Ovary (tissue), 9 donors: ENCODE results near the gene NUDT1. TPM values are rescaled to one million over a fixed set of nuclear protein-coding genes. Genes with fewer than 3 reads are reported as not detected.

Source experiments
- DNase-seq, 5 donors: peaks; one replicate each; pipeline ENCODE4 v3.0.0-alpha.2; 2019 to 2020
- H3K27ac ChIP-seq, 2 donors: fragments of 200-600 bp; one replicate each; pipeline versions ENCODE4 v1.5.1 to v1.8.0; 2019 to 2022
- H3K27me3 ChIP-seq: fragments of 200-600 bp; one replicate; pipeline ENCODE4 v1.8.0; 2022
- H3K36me3 ChIP-seq: fragments of 200-600 bp; sonication (generic); one replicate; pipeline ENCODE4 v1.5.1; 2019
- H3K4me1 ChIP-seq: one replicate; pipeline ENCODE4 v1.8.1; 2013; ENCODE audit warnings: mild to moderate bottlenecking, moderate library complexity; ENCODE audit not compliant: insufficient read depth
- H3K4me3 ChIP-seq: fragments of 200-600 bp; sonication (generic); one replicate; pipeline ENCODE4 v1.5.1; 2017
- H3K9me3 ChIP-seq, 2 donors: fragments of 200-600 bp in 1 of 2; sonication (generic) in 1 of 2; one replicate each; pipeline versions ENCODE4 v1.5.1 to v1.8.1; 2013 to 2019; ENCODE audit warnings: mild to moderate bottlenecking in 1 of 2, moderate library complexity in 1 of 2
- EP300 ChIP-seq: sonication (generic); formaldehyde crosslinking; IDR thresholded peaks from one replicate; pipeline ENCODE4 v1.6.1; 2017; ENCODE audit warnings: antibody characterized with exemption
- POLR2A ChIP-seq: fragments of 450-650 bp; IDR thresholded peaks from one replicate; pipeline ENCODE4 v1.6.1; 2017; ENCODE audit warnings: antibody characterized with exemption, mild to moderate bottlenecking, moderate library complexity
- WGBS, 3 donors: extraction: QIAGEN DNeasy Blood & Tissue Kit in 1 of 3; methylation state at CpG; one replicate each; pipeline versions ENCODE4 v1.1.5 to v1.1.7; 2013 to 2017; 5-methylcytosine and 5-hydroxymethylcytosine counted together
- intact Hi-C, 4 donors: fragments of 100-400 bp; cut with DNase I; formaldehyde crosslinking; loops; one replicate each; pipeline versions ENCODE4 v1.11.0 to v1.15.1; 2022 to 2023
- polyA plus RNA-seq, 2 donors: library from polyadenylated mRNA; stranded (reverse); fragments of 200-250 nt in 1 of 2; fragments of 350-450 nt in 1 of 2; fragmentation: Illumina TruSeq in 1 of 2; extraction: RNeasy Lipid Tissue Mini Kit (QIAGEN cat#74804) in 1 of 2; gene quantifications; one replicate each; pipeline ENCODE4 v1.2.3, GENCODE V29; 2013 to 2014
- total RNA-seq, 7 donors: library from RNA; depleted of rRNA in 2 of 7; stranded (reverse); fragments of >200 nt in 2 of 7; fragmentation: NEBNext Ultra II Directional in 3 of 7; extraction: Animal tissue kit (Norgen Biotek cat#: 25700) in 3 of 7; gene quantifications; one replicate each; pipeline versions ENCODE4 v1.1.0 to v1.2.4, GENCODE V29; 2016 to 2023
- TF ChIP-seq, protein P1 (sequence below), 3 donors: fragments of 450-650 bp in 2 of 3; fragments of 200-600 bp in 1 of 3; IDR thresholded peaks; one replicate each; pipeline versions ENCODE4 v1.5.1 to v1.8.0; 2016 to 2022; ENCODE audit warnings: antibody characterized with exemption in 3 of 3, mild to moderate bottlenecking in 1 of 3
- donor health status: DM: no; HTN: no; CAD: no; lungs with moderate emphysema.
- donor health status: DM: no; HTN: no; CAD: no.
- donor health status: Bipolar disorder and iron deficiency.
- donor health status: DM: yes; HTN: yes; CAD: no.
- donor health status: DM: no; HTN: no; CAD: no.
- donor health status: DM: yes; HTN: yes; CAD: no.

The NUDT1 gene
- total and polyA plus RNA-seq, 9 donors, result 2.3 to 15.6 (median 9.1) TPM

DNA sequence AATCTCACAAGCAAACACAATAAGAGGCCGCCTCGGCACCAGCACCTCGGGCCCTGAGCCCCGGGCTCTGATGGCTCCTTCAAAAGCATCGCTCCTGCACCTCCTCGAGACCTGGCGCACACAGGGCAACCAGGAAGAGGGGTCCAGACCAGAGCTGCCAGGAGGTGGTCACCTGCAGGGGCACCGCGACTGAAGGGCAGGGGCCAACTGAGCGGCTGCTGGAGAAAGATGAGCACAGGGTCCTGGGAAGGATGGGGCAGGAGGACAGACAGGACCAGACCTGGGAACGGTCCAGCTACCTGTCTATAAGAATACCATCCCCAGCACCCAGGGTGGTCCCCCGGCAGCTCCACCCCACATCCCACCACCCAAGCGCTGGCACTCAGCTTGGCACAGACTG, 30.1 kb upstream of the NUDT1 start:
- no peaks in the 10 kb centered on the region for H3K9me3 ChIP-seq
- H3K4me3 ChIP-seq, result no peak overlapping the region
- intact Hi-C loops, result loop anchor here (5.0 to 10.0 kb wide), 5 partner anchors 407 to 630 kb away; no protein-coding TSS in a partner anchor
- no peaks in the 10 kb centered on the region for H3K27me3 ChIP-seq
- no peak for TF ChIP-seq POLR2A
- no peaks in the 10 kb centered on the region for H3K36me3 ChIP-seq
- DNase-seq, result peak in 1 of 5 donors; percentile 29
- no peaks in the 10 kb centered on the region for H3K4me1 ChIP-seq
- WGBS, 3 donors, result 90 to 95% (median 93%) methylated on average over 12 to 13 of the region's 13 CpGs
- no peak overlapping the region for H3K27ac ChIP-seq

DNA sequence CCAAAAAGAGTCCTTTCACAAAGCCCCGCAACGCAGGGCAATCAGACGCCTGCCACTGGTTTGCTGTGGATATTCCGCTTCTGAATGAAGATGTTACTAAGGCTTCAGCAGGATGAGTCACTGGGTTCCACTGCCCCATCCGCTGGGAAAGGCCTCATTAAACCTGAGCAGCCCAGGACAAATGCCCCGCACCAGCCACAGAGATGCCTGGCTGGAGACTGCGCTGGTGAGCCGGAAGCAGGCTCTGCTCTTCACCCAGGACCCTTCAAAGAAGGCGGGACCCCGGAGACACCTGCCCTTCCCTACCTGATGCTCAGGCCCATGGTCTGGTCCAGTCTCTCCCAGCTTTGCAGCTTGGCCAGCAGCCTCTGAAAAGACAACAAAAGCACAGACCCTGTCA, 29.1 kb upstream of the NUDT1 start:
- Histone ChIP-seq H3K27ac (no peak overlapping the region), H3K27me3 (no peaks in the 10 kb centered on the region), H3K9me3 (no peaks in the 10 kb centered on the region), H3K36me3 (no peaks in the 10 kb centered on the region), H3K4me3 (no peak overlapping the region), H3K4me1 (no peaks in the 10 kb centered on the region)
- no peak for DNase-seq
- no peak for TF ChIP-seq EP300
- TF ChIP-seq POLR2A, result no peak
- TF ChIP-seq, protein P1, sequence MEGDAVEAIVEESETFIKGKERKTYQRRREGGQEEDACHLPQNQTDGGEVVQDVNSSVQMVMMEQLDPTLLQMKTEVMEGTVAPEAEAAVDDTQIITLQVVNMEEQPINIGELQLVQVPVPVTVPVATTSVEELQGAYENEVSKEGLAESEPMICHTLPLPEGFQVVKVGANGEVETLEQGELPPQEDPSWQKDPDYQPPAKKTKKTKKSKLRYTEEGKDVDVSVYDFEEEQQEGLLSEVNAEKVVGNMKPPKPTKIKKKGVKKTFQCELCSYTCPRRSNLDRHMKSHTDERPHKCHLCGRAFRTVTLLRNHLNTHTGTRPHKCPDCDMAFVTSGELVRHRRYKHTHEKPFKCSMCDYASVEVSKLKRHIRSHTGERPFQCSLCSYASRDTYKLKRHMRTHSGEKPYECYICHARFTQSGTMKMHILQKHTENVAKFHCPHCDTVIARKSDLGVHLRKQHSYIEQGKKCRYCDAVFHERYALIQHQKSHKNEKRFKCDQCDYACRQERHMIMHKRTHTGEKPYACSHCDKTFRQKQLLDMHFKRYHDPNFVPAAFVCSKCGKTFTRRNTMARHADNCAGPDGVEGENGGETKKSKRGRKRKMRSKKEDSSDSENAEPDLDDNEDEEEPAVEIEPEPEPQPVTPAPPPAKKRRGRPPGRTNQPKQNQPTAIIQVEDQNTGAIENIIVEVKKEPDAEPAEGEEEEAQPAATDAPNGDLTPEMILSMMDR (IDR thresholded peaks at IDR 0.05), result no peak
- intact Hi-C loops, result loop anchor here (5.0 to 10.0 kb wide), 5 partner anchors 408 to 631 kb away; no protein-coding TSS in a partner anchor
- WGBS, 3 donors, result 94 to 99% (median 96%) methylated on average over 10 of the region's 10 CpGs

DNA sequence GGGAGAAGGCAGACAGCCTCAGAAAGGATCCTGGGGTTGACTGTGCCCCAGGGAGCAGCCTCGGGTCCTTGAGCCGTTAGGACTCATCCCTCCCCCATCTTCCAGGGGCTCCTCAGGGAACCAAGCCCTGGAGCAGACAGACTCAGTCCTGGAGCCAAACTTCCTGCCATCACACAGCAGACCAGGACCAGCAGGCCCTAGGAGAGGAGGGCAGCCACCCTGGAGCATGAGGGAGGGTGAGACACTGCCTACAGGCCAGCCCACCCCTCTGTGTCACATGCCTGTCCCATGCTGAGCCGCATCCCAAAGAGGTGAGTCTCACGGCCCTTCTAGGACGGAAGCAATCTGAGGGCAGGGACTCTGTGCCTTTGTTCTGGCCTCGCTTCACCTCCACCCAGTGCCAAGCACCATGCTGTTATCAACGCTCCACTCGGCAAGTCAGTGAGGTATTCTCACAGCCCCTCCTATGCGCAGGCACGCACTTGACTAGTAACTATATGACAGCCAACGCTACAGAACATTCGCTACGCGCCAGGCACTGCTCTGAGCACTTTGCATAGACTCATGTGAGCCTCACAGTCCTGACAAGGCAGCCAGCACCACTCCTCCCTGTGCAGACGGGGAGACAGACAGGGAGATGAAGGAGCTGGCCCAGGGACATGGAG, 28.3 kb upstream of the NUDT1 start:
- Histone ChIP-seq H3K36me3 (no peaks in the 10 kb centered on the region), H3K27ac (no peak overlapping the region), H3K4me1 (no peaks in the 10 kb centered on the region), H3K27me3 (no peaks in the 10 kb centered on the region), H3K9me3 (no peaks in the 10 kb centered on the region), H3K4me3 (no peak overlapping the region)
- intact Hi-C loops, result loop anchor here (5.0 to 10.0 kb wide), 5 partner anchors 409 to 631 kb away; no protein-coding TSS in a partner anchor
- DNase-seq, result no peak
- TF ChIP-seq, protein P1 (IDR thresholded peaks at IDR 0.05), result no peak
- TF ChIP-seq POLR2A (no peak), EP300 (no peak)
- 87 to 89% (median 88%) methylated on average over 15 of the region's 15 CpGs for WGBS, 3 donors

DNA sequence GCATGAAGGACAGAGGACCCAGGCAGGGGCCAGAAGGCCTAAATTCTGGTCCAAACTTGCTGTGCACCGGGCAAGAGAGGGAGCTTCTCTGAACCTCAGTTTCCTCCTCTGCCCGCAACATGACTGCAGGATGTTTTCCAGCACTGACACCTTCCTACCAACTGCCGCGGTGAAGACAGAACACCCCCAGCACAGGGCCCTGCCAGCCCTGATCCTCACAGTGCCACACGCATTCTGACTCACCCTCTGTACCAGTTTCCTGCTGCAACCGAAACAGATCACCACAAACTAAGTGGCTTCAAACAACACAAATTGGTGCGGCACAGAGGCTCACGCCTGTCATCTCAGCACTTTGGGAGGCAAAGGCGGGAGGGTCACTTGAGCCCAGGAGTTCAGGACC, 27.4 kb upstream of the NUDT1 start:
- H3K36me3 ChIP-seq, result no peaks in the 10 kb centered on the region
- H3K9me3 ChIP-seq, result no peaks in the 10 kb centered on the region
- intact Hi-C loops, result loop anchor here (5.0 to 10.0 kb wide), 5 partner anchors 410 to 632 kb away; no protein-coding TSS in a partner anchor
- H3K27me3 ChIP-seq, result no peaks in the 10 kb centered on the region
- no peak overlapping the region for H3K27ac ChIP-seq
- WGBS, 3 donors, result 94 to 96% (median 94%) methylated on average over 9 of the region's 9 CpGs
- H3K4me3 ChIP-seq, result no peak overlapping the region
- TF ChIP-seq, protein P1 (IDR thresholded peaks at IDR 0.05), result no peak
- no peak for TF ChIP-seq EP300
- TF ChIP-seq POLR2A, result no peak
- DNase-seq, result no peak
- H3K4me1 ChIP-seq, result no peaks in the 10 kb centered on the region

DNA sequence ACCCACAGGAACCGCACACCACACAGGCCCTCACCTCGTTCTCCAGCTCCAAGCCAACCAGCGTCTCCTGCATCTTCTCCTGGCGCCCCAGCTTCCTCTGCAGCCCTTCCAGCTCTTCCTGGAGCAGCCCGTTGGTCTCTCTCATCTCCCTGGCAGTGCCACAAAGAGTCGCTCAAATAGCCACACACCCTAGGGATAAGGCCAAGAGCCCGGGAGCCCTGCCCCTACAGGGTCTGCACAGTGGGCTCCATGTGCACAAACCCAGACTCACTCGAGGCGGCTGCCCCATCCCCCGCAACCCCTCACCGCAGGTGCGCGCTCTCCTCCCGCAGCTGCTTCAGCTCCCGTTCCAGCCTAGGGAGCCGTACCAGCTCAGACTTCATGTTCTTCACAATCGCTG, 26.2 kb upstream of the NUDT1 start:
- intact Hi-C loops, result loop anchor here in 2 of 4 donors (10.0 kb wide), 2 partner anchors 411 to 631 kb away; no protein-coding TSS in a partner anchor

More for the DNA sequence above, 26.2 kb upstream of the NUDT1 start:
- TF ChIP-seq, protein P1 (IDR thresholded peaks at IDR 0.05), result no peak
- WGBS, 3 donors, result 94 to 96% (median 95%) methylated on average over 17 of the region's 17 CpGs
- no peak overlapping the region for H3K4me3 ChIP-seq
- H3K36me3 ChIP-seq, result no peaks in the 10 kb centered on the region
- H3K27me3 ChIP-seq, result no peaks in the 10 kb centered on the region
- H3K27ac ChIP-seq, result no peak overlapping the region
- DNase-seq, result no peak
- no peaks in the 10 kb centered on the region for H3K9me3 ChIP-seq
- H3K4me1 ChIP-seq, result no peaks in the 10 kb centered on the region
